Natural killer cell treated with Interleukin-12 subunit alpha and Interleukin-12 subunit beta and Interleukin-15 and Interleukin-18, amount 100 ng/mL, for 72 hours (primary cell): Measurements from ENCODE around the gene MAN2B1. TPM values are rescaled to one million over a fixed set of nuclear protein-coding genes. Genes with fewer than 3 reads are reported as not detected.
"Not testable (repeated sequence)": the region's sequence is repeated elsewhere in the genome, so short reads cannot be mapped to it uniquely, and the experiment has no call there.

Source experiments
- ATAC-seq, 2 donors: fragments of 150-1000 bp; cut with Tn5 transposase in 1 of 2; sonication (Bioruptor Pico), chemical (Tn5 transposase) in 1 of 2; 2 replicates each; pipeline ENCODE4 v1.10.0; 2021
- DNase-seq: peaks from one replicate; pipeline ENCODE4 v3.0.0; 2022; ENCODE audit warnings: low spot score
- H3K27ac Mint-ChIP-seq, 2 donors: 1 replicate in 1 of 2; 2 replicates in 1 of 2; pipeline ENCODE4 v1.8.0; 2022; ENCODE audit warnings: mixed read lengths in 2 of 2, mild to moderate bottlenecking in 1 of 2, moderate library complexity in 1 of 2
- H3K27me3 Mint-ChIP-seq, 2 donors: 1 replicate in 1 of 2; 2 replicates in 1 of 2; pipeline ENCODE4 v1.8.0; 2022; ENCODE audit warnings: mixed read lengths in 2 of 2
- H3K36me3 Mint-ChIP-seq: one replicate; pipeline ENCODE4 v1.8.0; 2022; ENCODE audit warnings: mixed read lengths
- H3K4me1 Mint-ChIP-seq, 2 donors: 1 replicate in 1 of 2; 2 replicates in 1 of 2; pipeline ENCODE4 v1.8.0; 2022; ENCODE audit warnings: low read depth in 2 of 2, mixed read lengths in 2 of 2, mild to moderate bottlenecking in 1 of 2
- H3K4me3 Mint-ChIP-seq: one replicate; pipeline ENCODE4 v1.8.0; 2022; ENCODE audit warnings: mixed read lengths
- H3K9me3 Mint-ChIP-seq: 2 replicates; pipeline ENCODE4 v1.8.0; 2022; ENCODE audit warnings: mixed read lengths
- total RNA-seq, 2 donors: library from RNA; stranded (reverse); gene quantifications; one replicate each; pipeline ENCODE4 v1.2.3, GENCODE V29; 2022

The MAN2B1 gene
- total RNA-seq, 2 donors from 2014 or later = 135 to 199 TPM

GRCh38 chr19:12678039-12678438 lies 11.5 kb upstream of the MAN2B1 start:
- H3K4me3 Mint-ChIP-seq, H3K27me3 Mint-ChIP-seq, H3K27ac Mint-ChIP-seq, DNase-seq, ATAC-seq, H3K9me3 Mint-ChIP-seq: not testable (repeated sequence)
- peaks cover 12% of the 10 kb centered on the region for H3K36me3 Mint-ChIP-seq
- H3K4me1 Mint-ChIP-seq = peaks cover 31 to 34% of the 10 kb centered on the region in 2 donors

DNA sequence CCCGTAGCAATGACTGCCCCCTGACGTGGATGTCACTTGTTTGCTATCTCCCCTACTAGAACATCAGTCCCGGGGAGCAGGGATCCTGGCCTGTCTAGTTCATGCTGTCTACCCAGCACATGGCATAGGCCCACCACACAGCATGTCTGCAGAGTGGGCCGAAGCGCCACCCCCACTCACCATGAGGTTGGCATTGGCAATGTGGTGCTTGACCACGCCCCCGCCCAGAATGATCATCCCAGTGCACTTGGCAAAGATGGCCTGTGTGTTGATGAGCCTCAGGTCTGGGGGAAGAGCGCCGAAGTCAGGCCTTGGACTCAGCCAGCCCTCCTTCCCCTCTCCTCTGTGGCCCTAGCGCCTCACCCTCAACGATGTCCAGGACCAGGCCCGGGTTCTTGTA lies 10.4 kb upstream of the MAN2B1 start:
- no peak for ATAC-seq
- H3K4me3 Mint-ChIP-seq = no peak overlapping the region
- peaks cover 34 to 38% of the 10 kb centered on the region in 2 donors for H3K4me1 Mint-ChIP-seq
- H3K9me3 Mint-ChIP-seq = no peaks in the 10 kb centered on the region
- peak overlapping the region in 1 of 2 donors; percentile 57 for H3K27ac Mint-ChIP-seq
- no peaks in the 10 kb centered on the region for H3K27me3 Mint-ChIP-seq
- no peak for DNase-seq
- H3K36me3 Mint-ChIP-seq = peaks cover 16% of the 10 kb centered on the region

DNA sequence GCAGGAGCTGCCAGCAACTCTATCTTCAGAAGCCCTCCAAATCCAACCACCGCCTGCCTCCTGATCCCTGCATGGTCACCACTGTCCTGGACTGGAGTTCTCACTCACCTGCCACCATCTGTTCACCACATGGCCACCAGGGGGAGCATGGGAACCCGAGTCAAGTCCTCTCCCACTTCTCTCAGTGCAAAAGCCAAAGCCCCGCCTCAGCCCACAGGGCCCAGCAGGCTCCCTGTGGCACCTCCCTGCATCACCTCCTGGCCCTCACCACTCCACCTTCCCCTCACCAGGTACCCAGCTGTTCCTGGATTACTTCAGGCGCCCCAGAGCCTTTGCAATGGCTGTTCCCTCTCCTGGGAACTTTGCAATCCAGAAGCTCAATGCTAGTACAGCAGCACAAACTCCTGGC lies 9.8 kb upstream of the MAN2B1 start:
- DNase-seq (peak; percentile 84), ATAC-seq (peak; percentile 44 to 49)
- Mint-ChIP-seq H3K4me1 (peaks cover 35 to 39% of the 10 kb centered on the region in 2 donors), H3K36me3 (peaks cover 17% of the 10 kb centered on the region), H3K27ac (peak overlapping the region in 1 of 2 donors; percentile 57), H3K4me3 (no peak overlapping the region), H3K9me3 (no peaks in the 10 kb centered on the region), H3K27me3 (no peaks in the 10 kb centered on the region)

GRCh38 chr19:12675940-12676339 lies 9.4 kb upstream of the MAN2B1 start:
- ATAC-seq (no peak), DNase-seq (no peak)
- Mint-ChIP-seq H3K27ac (peak overlapping the region in 1 of 2 donors; percentile 57), H3K4me3 (no peak overlapping the region), H3K4me1 (peaks cover 31 to 34% of the 10 kb centered on the region in 2 donors), H3K27me3 (no peaks in the 10 kb centered on the region), H3K36me3 (peaks cover 13% of the 10 kb centered on the region), H3K9me3 (no peaks in the 10 kb centered on the region)

DNA sequence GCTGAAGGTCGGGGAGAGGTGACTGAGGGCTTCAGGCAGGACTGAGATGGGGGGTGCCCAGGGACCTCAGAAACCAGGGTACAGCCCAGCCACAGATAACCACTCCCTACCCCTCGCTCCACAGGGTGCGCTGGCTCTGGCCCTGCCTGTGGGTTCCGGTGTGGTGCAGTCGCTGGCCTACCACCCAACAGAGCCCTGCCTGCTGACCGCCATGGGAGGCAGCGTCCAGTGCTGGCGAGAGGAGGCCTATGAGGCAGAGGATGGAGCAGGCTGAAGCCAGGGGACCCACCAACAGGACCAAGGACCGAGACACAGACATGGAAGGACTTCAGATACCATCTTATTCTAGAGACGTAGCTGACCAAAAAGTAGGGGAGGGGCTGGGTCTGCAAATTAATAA lies 8.9 kb upstream of the MAN2B1 start:
- DNase-seq (no peak), ATAC-seq (no peak)
- Mint-ChIP-seq H3K9me3 (no peaks in the 10 kb centered on the region), H3K4me3 (no peak overlapping the region), H3K36me3 (peaks cover 10% of the 10 kb centered on the region), H3K27ac (no peak overlapping the region), H3K27me3 (no peaks in the 10 kb centered on the region), H3K4me1 (peaks cover 30 to 35% of the 10 kb centered on the region in 2 donors)

GRCh38 chr19:12672744-12673143 lies 6.2 kb upstream of the MAN2B1 start:
- Mint-ChIP-seq H3K27ac (no peak overlapping the region), H3K36me3 (peaks cover 10% of the 10 kb centered on the region)
- ATAC-seq = no peak

GRCh38 chr19:12670159-12670928 lies 3.8 kb upstream of the MAN2B1 start:
- no peaks in the 10 kb centered on the region for H3K9me3 Mint-ChIP-seq
- H3K27me3 Mint-ChIP-seq = no peaks in the 10 kb centered on the region
- H3K27ac Mint-ChIP-seq = peak overlapping the region; percentile 100
- H3K4me3 Mint-ChIP-seq = peak overlapping the region; percentile 99
- H3K4me1 Mint-ChIP-seq = peaks cover 41 to 47% of the 10 kb centered on the region in 2 donors
- H3K36me3 Mint-ChIP-seq = peaks cover 7% of the 10 kb centered on the region
- DNase-seq = no peak
- no peak for ATAC-seq

More at GRCh38 chr19:12672744-12673143, 6.2 kb upstream of the MAN2B1 start:
- no peak overlapping the region for H3K4me3 Mint-ChIP-seq
- no peaks in the 10 kb centered on the region for H3K27me3 Mint-ChIP-seq
- no peak for DNase-seq
- no peaks in the 10 kb centered on the region for H3K9me3 Mint-ChIP-seq
- H3K4me1 Mint-ChIP-seq = peaks cover 38 to 44% of the 10 kb centered on the region in 2 donors

DNA sequence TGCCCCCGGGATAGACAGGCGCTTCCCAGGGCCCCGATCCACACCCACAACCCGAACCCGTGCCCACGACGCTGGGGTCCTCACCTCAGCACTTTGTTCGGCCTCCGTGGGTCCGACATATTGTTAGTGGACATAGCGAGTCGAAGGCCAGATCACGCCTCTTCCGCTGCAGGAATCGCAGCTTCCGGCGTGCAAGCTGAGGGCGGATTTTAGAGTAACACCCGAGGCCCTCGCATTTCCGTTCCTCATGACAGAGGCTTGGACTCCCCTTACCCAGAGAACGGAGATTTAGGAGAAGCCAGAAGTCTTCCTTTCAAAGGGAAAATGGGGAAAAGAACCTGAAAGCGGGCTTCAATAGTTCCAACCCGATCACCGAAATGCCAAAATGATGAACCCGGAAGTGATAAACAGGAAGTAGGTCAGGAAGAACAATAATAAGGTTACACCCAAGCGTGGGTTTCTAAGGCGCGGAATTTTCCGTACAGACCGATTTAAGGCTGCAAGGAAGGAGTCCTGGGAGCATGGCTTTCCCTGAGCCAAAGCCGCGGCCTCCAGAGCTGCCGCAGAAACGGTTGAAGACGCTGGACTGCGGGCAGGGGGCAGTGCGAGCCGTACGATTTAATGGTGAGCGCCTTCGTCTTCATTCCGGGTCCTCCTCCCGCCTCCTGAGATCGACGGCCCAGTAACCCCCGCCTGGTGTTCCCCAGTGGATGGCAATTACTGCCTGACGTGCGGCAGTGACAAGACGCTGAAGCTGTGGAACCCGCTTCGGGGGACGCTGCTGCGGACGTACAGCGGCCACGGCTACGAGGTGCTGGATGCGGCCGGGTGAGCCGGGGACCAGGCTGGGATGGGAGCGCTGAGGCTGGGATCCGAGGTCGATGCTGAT lies 3.0 kb upstream of the MAN2B1 start:
- ATAC-seq (peak; percentile 58 to 72), DNase-seq (peak; percentile 83)
- Mint-ChIP-seq H3K4me3 (peak overlapping the region; percentile 99), H3K27me3 (no peaks in the 10 kb centered on the region), H3K4me1 (peaks cover 45 to 52% of the 10 kb centered on the region in 2 donors), H3K36me3 (peaks cover 7% of the 10 kb centered on the region), H3K27ac (peak overlapping the region; percentile 100), H3K9me3 (no peaks in the 10 kb centered on the region)

DNA sequence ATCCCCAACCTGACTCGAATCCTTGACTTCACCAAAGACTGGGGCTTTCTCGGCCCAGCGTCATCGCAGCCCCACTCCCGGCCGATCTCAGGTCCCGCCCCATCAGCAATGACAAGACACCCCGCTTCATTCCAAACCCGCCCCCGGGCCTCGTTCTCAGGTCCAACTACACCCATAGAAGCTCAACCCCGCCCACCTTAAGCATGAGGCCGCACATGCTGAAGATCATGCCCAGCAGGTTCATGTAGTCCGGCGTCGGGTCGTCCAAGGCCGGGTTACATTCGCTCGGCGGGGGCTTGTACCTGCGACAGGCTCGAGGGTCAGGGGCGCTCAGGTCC lies 2.4 kb upstream of the MAN2B1 start:
- Mint-ChIP-seq H3K4me3 (peak overlapping the region; percentile 99), H3K4me1 (peaks cover 41 to 47% of the 10 kb centered on the region in 2 donors), H3K36me3 (peaks cover 7% of the 10 kb centered on the region), H3K27ac (peak overlapping the region; percentile 100), H3K27me3 (no peaks in the 10 kb centered on the region), H3K9me3 (no peaks in the 10 kb centered on the region)
- ATAC-seq = peak; percentile 30 to 47
- peak; percentile 71 for DNase-seq

- H3K27ac Mint-ChIP-seq = peak overlapping the region; percentile 100
- peak overlapping the region; percentile 99 for H3K4me3 Mint-ChIP-seq
- peaks cover 41 to 46% of the 10 kb centered on the region in 2 donors for H3K4me1 Mint-ChIP-seq
- no peaks in the 10 kb centered on the region for H3K27me3 Mint-ChIP-seq
- no peak for DNase-seq
- H3K9me3 Mint-ChIP-seq = no peaks in the 10 kb centered on the region
- peaks cover 7% of the 10 kb centered on the region for H3K36me3 Mint-ChIP-seq
- no peak for ATAC-seq
Measured at GRCh38 chr19:12668346-12668745, 1.8 kb upstream of the MAN2B1 start.

DNA sequence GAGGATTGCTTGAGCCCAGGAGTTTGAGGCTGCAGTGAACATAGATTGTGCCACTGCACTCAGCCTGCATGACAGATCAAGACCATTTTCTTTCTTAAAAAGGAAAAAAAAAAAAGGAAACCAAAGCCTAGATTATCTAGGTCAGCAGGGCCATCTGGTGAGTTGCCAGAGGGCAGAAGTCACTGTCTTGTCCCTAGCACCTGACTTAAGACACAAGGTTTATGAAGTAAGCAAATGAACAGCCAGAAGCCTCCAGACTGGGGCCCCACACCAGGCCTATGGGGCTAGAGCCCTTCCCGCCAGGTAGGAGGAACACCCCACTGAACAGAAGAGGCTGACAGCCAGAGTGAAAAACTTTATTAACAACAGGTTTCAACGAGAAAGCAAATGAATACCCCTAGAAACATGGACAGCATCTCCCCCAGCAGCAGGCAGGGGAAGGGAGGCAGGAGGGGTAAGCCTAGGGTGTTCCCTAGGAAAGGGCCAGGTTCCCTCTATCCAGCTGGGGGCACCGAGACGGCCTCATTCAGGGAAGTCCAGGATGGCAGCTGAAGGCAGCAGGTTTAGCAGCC lies 1.3 kb upstream of the MAN2B1 start:
- ATAC-seq = no peak
- H3K4me1 Mint-ChIP-seq = peaks cover 41 to 46% of the 10 kb centered on the region in 2 donors
- no peaks in the 10 kb centered on the region for H3K9me3 Mint-ChIP-seq
- peak overlapping the region; percentile 99 for H3K4me3 Mint-ChIP-seq
- H3K36me3 Mint-ChIP-seq = peaks cover 7% of the 10 kb centered on the region
- H3K27me3 Mint-ChIP-seq = no peaks in the 10 kb centered on the region
- peak overlapping the region; percentile 100 for H3K27ac Mint-ChIP-seq
- no peak for DNase-seq

GRCh38 chr19:12665671-12666264 lies 774 bp downstream of the MAN2B1 start:
- no peak for ATAC-seq
- H3K4me1 Mint-ChIP-seq = peaks cover 33 to 40% of the 10 kb centered on the region in 2 donors
- no peaks in the 10 kb centered on the region for H3K36me3 Mint-ChIP-seq
- H3K9me3 Mint-ChIP-seq = no peaks in the 10 kb centered on the region
- DNase-seq = no peak
- peak overlapping the region; percentile 78 to 97 for H3K27ac Mint-ChIP-seq
- no peaks in the 10 kb centered on the region for H3K27me3 Mint-ChIP-seq
- H3K4me3 Mint-ChIP-seq = peak overlapping the region; percentile 94

DNA sequence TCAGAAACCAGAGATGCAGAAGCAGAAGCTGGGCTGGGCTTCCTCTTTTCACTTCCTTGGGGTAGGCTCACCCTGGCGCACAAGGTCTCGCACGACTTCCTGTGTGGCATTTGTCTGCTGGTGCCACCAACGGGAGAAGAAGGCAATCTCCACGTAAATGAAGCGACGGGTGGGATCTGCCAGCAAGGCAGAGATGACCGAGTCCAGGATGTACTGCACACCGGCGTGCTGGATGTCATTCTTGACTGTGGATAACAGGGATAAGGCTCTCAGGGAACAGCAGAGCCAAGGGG lies 1.3 kb downstream of the MAN2B1 start:
- no peaks in the 10 kb centered on the region for H3K27me3 Mint-ChIP-seq
- peaks cover 30 to 38% of the 10 kb centered on the region in 2 donors for H3K4me1 Mint-ChIP-seq
- ATAC-seq (no peak), DNase-seq (no peak)
- H3K27ac Mint-ChIP-seq = peak overlapping the region; percentile 78 to 97
- H3K36me3 Mint-ChIP-seq = peaks cover 3% of the 10 kb centered on the region
- H3K9me3 Mint-ChIP-seq = no peaks in the 10 kb centered on the region
- H3K4me3 Mint-ChIP-seq = peak overlapping the region; percentile 94
